Smooth muscle cell (in vitro differentiated cells): Measurements from ENCODE around the gene MASP2. TPM values are rescaled to one million over a fixed set of nuclear protein-coding genes. Genes with fewer than 3 reads are reported as not detected.

ENCODE experiments used
- DNase-seq: peaks from one replicate; lab custom pipeline; 2025; ENCODE audit not compliant: unreplicated experiment; lab: John Stamatoyannopoulos, UW
- H2AFZ ChIP-seq: fragments of 200-600 bp; sonication (generic); 2 replicates; pipeline ENCODE4 v1.6.0; 2016; ENCODE audit warnings: antibody characterized with exemption, low read depth, mild to moderate bottlenecking
- H3F3A ChIP-seq: fragments of 200-600 bp; sonication (generic); 2 replicates; pipeline ENCODE4 v1.6.0; 2017; ENCODE audit warnings: antibody characterized with exemption, low read depth
- H3K27ac ChIP-seq: fragments of 200-600 bp; sonication (generic); 2 replicates; pipeline ENCODE4 v1.5.1; 2016; ENCODE audit warnings: low read depth, mild to moderate bottlenecking
- H3K27me3 ChIP-seq: fragments of 200-600 bp; sonication (generic); 2 replicates; pipeline ENCODE4 v1.6.1; 2016; ENCODE audit warnings: low read depth, mild to moderate bottlenecking
- H3K36me3 ChIP-seq: fragments of 200-600 bp; sonication (generic); 2 replicates; pipeline ENCODE4 v1.5.1; 2016; ENCODE audit warnings: low read depth
- H3K4me1 ChIP-seq: fragments of 200-600 bp; sonication (generic); 2 replicates; pipeline ENCODE4 v1.5.1; 2016; ENCODE audit warnings: low read depth
- H3K4me2 ChIP-seq: fragments of 200-600 bp; sonication (generic); 2 replicates; pipeline ENCODE4 v1.6.0; 2016; ENCODE audit warnings: mild to moderate bottlenecking
- H3K4me3 ChIP-seq: fragments of 200-600 bp; sonication (generic); 2 replicates; pipeline ENCODE4 v1.5.1; 2016; ENCODE audit warnings: mild to moderate bottlenecking
- H3K79me2 ChIP-seq: fragments of 200-600 bp; sonication (generic); 2 replicates; pipeline ENCODE4 v1.6.0; 2016; ENCODE audit warnings: low read depth, mild to moderate bottlenecking
- H3K9ac ChIP-seq: fragments of 200-600 bp; sonication (generic); 2 replicates; pipeline ENCODE4 v1.6.0; 2016; ENCODE audit warnings: low read depth
- H3K9me3 ChIP-seq: fragments of 200-600 bp; sonication (generic); replicated peaks from 2 replicates; pipeline ENCODE4 v1.5.1; 2016; ENCODE audit warnings: low read depth
- H4K20me1 ChIP-seq: fragments of 200-600 bp; sonication (generic); 2 replicates; pipeline ENCODE4 v1.6.0; 2016; ENCODE audit warnings: low read depth
- WGBS: methylation state at CpG from one replicate; pipeline ENCODE4 v1.1.7; 2016; ENCODE audit warnings: low lambda C conversion rate; 5-methylcytosine and 5-hydroxymethylcytosine counted together
- polyA plus RNA-seq: library from polyadenylated mRNA; unstranded; fragments of >200 nt; fragmentation: Nextera tagmentation; extraction: Ambion mirVana; gene quantifications from 2 replicates; pipeline ENCODE4 v1.2.1, GENCODE V29; 2016
- total RNA-seq: library from RNA; depleted of rRNA; stranded (reverse); fragments of >200 nt; gene quantifications from 2 replicates; pipeline ENCODE4 v1.2.3, GENCODE V29; 2014
- TF ChIP-seq, protein P1 (sequence below): fragments of 200-600 bp; sonication (generic); IDR thresholded peaks from 2 replicates; pipeline ENCODE4 v1.5.1; 2017; ENCODE audit warnings: borderline replicate concordance, mild to moderate bottlenecking, antibody characterized with exemption; ENCODE audit not compliant: insufficient read depth, poor library complexity, severe bottlenecking

MASP2 gene
- total and polyA plus RNA-seq, 2 experiments from 2014 or later = 0.26 TPM; not detected in 1

DNA sequence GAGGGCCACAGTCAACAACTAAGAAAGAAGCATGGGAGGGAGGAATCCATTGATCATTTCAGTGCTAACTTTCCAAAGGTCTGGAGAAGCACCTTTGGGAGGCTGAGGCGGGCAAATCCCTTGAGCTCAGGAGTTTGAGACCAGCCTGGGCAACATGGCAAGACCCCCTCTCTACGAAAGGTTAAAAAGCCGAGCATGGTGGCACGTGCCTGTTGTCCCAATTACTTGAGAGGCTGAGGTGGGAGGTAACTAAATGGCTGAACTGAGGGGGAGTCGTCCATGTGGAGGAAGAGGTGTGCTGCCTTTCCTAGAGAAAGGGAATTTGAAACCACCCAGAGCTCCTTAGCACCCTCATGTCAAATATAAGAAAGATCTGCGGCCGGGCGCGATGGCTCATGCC, 16.2 kb downstream of the MASP2 start:
- Histone ChIP-seq H2AFZ (no peak overlapping the region), H3K4me1 (no peaks in the 10 kb centered on the region), H3K4me3 (no peak overlapping the region), H3F3A (no peaks in the 10 kb centered on the region), H3K36me3 (no peaks in the 10 kb centered on the region), H4K20me1 (peaks cover 20% of the 10 kb centered on the region), H3K9me3 (no peaks in the 10 kb centered on the region), H3K9ac (no peak overlapping the region), H3K79me2 (no peaks in the 10 kb centered on the region), H3K27me3 (no peaks in the 10 kb centered on the region), H3K27ac (no peak overlapping the region), H3K4me2 (no peak overlapping the region)
- 96% methylated on average over 9 of the region's 9 CpGs for WGBS
- TF ChIP-seq, protein P1, sequence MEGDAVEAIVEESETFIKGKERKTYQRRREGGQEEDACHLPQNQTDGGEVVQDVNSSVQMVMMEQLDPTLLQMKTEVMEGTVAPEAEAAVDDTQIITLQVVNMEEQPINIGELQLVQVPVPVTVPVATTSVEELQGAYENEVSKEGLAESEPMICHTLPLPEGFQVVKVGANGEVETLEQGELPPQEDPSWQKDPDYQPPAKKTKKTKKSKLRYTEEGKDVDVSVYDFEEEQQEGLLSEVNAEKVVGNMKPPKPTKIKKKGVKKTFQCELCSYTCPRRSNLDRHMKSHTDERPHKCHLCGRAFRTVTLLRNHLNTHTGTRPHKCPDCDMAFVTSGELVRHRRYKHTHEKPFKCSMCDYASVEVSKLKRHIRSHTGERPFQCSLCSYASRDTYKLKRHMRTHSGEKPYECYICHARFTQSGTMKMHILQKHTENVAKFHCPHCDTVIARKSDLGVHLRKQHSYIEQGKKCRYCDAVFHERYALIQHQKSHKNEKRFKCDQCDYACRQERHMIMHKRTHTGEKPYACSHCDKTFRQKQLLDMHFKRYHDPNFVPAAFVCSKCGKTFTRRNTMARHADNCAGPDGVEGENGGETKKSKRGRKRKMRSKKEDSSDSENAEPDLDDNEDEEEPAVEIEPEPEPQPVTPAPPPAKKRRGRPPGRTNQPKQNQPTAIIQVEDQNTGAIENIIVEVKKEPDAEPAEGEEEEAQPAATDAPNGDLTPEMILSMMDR = no peak
- DNase-seq = no peak

DNA sequence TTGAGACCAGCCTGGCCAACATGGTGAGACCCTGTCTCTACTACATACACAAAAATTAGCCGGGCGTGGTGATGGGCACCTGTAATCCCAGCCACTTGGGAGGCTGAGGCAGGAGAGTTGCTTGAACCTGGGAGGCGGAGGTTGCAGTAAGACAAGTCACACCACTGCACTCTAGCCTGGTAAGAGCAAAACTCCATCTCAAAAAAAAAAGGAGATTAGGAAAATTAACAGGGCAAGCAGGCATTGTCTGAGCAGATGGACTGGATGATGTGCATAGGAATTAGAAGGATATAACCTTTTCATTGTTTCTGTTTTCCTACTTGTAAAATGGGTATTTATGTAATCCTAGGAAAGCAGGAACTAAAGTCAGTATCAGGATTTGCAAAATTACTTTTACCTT, 19.0 kb downstream of the MASP2 start:
- Histone ChIP-seq H3K9ac (no peak overlapping the region), H3K4me3 (no peak overlapping the region), H3K27ac (no peak overlapping the region), H3F3A (no peaks in the 10 kb centered on the region), H3K36me3 (peaks cover 19% of the 10 kb centered on the region), H3K27me3 (no peaks in the 10 kb centered on the region), H2AFZ (no peak overlapping the region), H3K79me2 (no peaks in the 10 kb centered on the region), H3K4me2 (no peak overlapping the region), H3K9me3 (no peaks in the 10 kb centered on the region), H3K4me1 (no peaks in the 10 kb centered on the region), H4K20me1 (peaks cover 47% of the 10 kb centered on the region)
- WGBS = 98% methylated on average over 3 of the region's 3 CpGs
- no peak for DNase-seq
- TF ChIP-seq, protein P1 = no peak

DNA sequence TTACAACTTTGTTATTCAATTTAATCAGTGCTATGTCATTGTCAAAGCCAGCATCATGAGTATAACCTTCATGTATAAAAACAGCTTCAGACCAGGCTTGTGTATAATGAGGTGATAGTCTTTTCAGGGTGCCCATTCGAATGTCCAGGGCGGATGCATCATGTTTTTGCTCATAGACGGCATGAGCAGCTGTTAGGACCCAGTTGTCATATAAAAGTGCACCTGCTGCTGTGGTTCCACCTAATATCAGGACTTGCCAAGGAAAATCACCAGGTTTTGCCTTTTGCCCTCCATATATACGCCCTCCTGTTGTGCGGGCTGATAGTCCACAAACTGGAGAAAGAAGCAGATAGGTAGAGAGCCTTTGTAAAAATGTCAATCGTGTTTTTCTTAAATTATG, 19.7 kb downstream of the MASP2 start:
- Histone ChIP-seq H2AFZ (no peak overlapping the region), H3K4me2 (no peak overlapping the region), H3K27ac (no peak overlapping the region), H3K27me3 (no peaks in the 10 kb centered on the region), H3K9me3 (no peaks in the 10 kb centered on the region), H3K9ac (no peak overlapping the region), H3K4me1 (no peaks in the 10 kb centered on the region), H3K36me3 (peaks cover 24% of the 10 kb centered on the region), H3K79me2 (no peaks in the 10 kb centered on the region), H3K4me3 (no peak overlapping the region), H3F3A (peaks cover under 1% of the 10 kb centered on the region), H4K20me1 (peaks cover 53% of the 10 kb centered on the region)
- TF ChIP-seq, protein P1 = no peak
- 82% methylated on average over 6 of the region's 6 CpGs for WGBS
- DNase-seq = no peak

GRCh38 chr1:11026903-11027302, 20.1 kb downstream of the MASP2 start:
- 99% methylated on average over 5 of the region's 5 CpGs for WGBS
- H3K79me2 ChIP-seq = peaks cover 2% of the 10 kb centered on the region
- H3K9me3 ChIP-seq = no peaks in the 10 kb centered on the region
- no peak overlapping the region for H3K4me3 ChIP-seq
- H3K27ac ChIP-seq = no peak overlapping the region
- TF ChIP-seq, protein P1 = no peak
- peaks cover 57% of the 10 kb centered on the region for H4K20me1 ChIP-seq
- H3K4me2 ChIP-seq = no peak overlapping the region
- no peak for DNase-seq
- H3K4me1 ChIP-seq = no peaks in the 10 kb centered on the region
- H3K36me3 ChIP-seq = peaks cover 26% of the 10 kb centered on the region
- no peak overlapping the region for H2AFZ ChIP-seq
- no peak overlapping the region for H3K9ac ChIP-seq
- H3K27me3 ChIP-seq = no peaks in the 10 kb centered on the region
- H3F3A ChIP-seq = peaks cover 5% of the 10 kb centered on the region
